ENCODE measurements around the gene HOXA3. TPM values are rescaled to one million over a fixed set of nuclear protein-coding genes. Genes with fewer than 3 reads are reported as not detected.
A peak's percentile ranks its signal among the peaks of the same experiment; 100 is the strongest.

The HOXA3 gene
- total RNA-seq, 1 experiment from 2014 or later: 9.2 TPM

DNA sequence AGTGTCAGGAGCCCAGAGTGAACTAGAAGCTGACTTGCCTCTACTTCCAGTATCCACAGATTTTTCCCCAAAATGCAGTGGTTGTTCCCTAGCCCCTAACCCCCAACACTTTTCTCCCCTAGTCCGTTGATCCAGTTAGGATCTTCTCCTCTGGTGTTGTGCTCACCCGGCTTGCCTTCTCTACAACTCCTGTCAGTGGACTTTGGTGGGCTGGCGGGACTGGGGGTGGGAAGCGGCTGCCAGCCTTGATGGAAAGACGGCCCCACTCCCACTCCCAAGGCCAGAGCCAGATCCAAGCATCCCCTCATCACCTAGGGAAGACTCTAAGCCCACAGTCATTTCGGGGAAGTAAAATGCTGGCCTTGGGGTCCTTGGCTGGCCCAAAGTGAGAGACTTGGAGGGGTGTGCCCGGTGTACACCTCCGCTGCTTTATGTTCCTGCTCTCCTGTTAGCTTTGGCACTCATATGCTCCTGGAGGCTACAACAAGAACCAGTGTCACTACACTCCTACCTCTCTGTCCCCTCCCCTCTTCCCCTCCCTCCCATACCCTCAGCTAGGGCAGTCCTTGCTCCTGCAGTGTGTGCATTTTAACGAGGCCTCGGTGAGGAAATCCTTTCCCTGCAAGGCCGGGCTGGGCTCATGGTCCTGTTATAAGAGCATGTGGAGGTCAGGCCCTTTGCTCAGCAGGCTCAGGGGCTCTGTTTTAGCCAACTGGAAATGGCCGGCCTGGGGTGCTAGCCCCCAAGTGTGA, 22.7 kb upstream of the HOXA3 start:
- no peaks in the 10 kb centered on the region for H3K36me3 ChIP-seq (ENCODE audit: control insufficient read depth in 1 of 2, insufficient read depth in 2 of 2, low read length in 2 of 2)
- H3K27ac ChIP-seq (ENCODE audit: low read depth, low read length): no peak overlapping the region
- H3K9ac ChIP-seq (ENCODE audit: low read length): peak overlapping the region; percentile 89
- H3K27me3 ChIP-seq (ENCODE audit: insufficient read depth, low read length): no peaks in the 10 kb centered on the region
- no peak for DNase-seq (ENCODE audit: low read depth, low spot score)
- H3K4me2 ChIP-seq (ENCODE audit: low read length): peak overlapping the region; percentile 97
- no peaks in the 10 kb centered on the region for H4K20me1 ChIP-seq (ENCODE audit: insufficient read depth)
- RAD21 ChIA-PET (ENCODE audit: low non-redundant PET in 1 of 2, low total read pairs in 2 of 2, uncharacterized antibody in 2 of 2, unreplicated experiment in 2 of 2): no interaction called here
- H3K4me3 ChIP-seq (replicated peaks in 1 of 2; ENCODE audit: low read depth in 1 of 2, low read length in 2 of 2): no peak overlapping the region; a peak in 1 of 4 replicates
- H3K79me2 ChIP-seq (ENCODE audit: insufficient read depth, low read length): peaks cover 48% of the 10 kb centered on the region
- TF ChIP-seq ZBTB33 (IDR thresholded peaks at IDR 0.05; ENCODE audit: extremely low read depth, insufficient replicate concordance, low read length): no peak
- TF ChIP-seq TCF7L2 (IDR thresholded peaks at IDR 0.05; ENCODE audit: borderline replicate concordance, extremely low read depth, insufficient read depth, insufficient read length): no peak
- TF ChIP-seq SRF (IDR thresholded peaks at IDR 0.05; ENCODE audit: low read depth): no peak
- TF ChIP-seq POLR2AphosphoS5 (IDR thresholded peaks at IDR 0.05; ENCODE audit: low read depth, low read length): no peak
- TF ChIP-seq ZFX (IDR thresholded peaks at IDR 0.05): no peak
- no peak for TF ChIP-seq SP1 (IDR thresholded peaks at IDR 0.05; ENCODE audit: low read depth)
- no peak for TF ChIP-seq YY1 (IDR thresholded peaks at IDR 0.05; ENCODE audit: extremely low read depth, insufficient replicate concordance, low read depth, low read length)
- no peak for TF ChIP-seq MAX (IDR thresholded peaks at IDR 0.05)
- TF ChIP-seq POLR2A (IDR thresholded peaks at IDR 0.05; ENCODE audit: borderline replicate concordance, extremely low read depth, insufficient read depth, insufficient read length): no peak
- no peak for TF ChIP-seq RAD21 (IDR thresholded peaks at IDR 0.05; ENCODE audit: low read depth)
- TF ChIP-seq JUND (IDR thresholded peaks at IDR 0.05): no peak
- no peak for TF ChIP-seq ATF3 (IDR thresholded peaks at IDR 0.05)
- TF ChIP-seq FOSL1 (IDR thresholded peaks at IDR 0.05; ENCODE audit: low read depth): no peak
- no peak for ATAC-seq
- H3K9me2 ChIP-seq (ENCODE audit: insufficient read depth): no peaks in the 10 kb centered on the region
- POLR2A ChIA-PET: interaction anchor here (2.2 kb wide), 1 partner anchor 10 kb away, joined by 7 read pairs; the partner anchor contains the start of gene HOXA11
- intact Hi-C loops (cut with micrococcal nuclease): no loop called here
- no peaks in the 10 kb centered on the region for H3K9me3 ChIP-seq (ENCODE audit: control insufficient read depth in 1 of 2, insufficient read depth in 1 of 2, low read depth in 1 of 2, low read length in 2 of 2)
- CTCF ChIA-PET: no interaction called here
- no peak overlapping the region for H2AFZ ChIP-seq (ENCODE audit: low read depth, low read length, poor library complexity, severe bottlenecking)
- no TSS peak for BruUV-seq (replicated peaks)
- H3K4me1 ChIP-seq (ENCODE audit: control insufficient read depth in 1 of 2, insufficient read depth in 2 of 2, low read length in 2 of 2): peaks cover 33 to 58% of the 10 kb centered on the region in 2 experiments

All from HCT116 (cell line).